HCT116 (cell line): ENCODE results near the gene TAS2R46. TPM values are rescaled to one million over a fixed set of nuclear protein-coding genes. Genes with fewer than 3 reads are reported as not detected.

Experiments used
- ATAC-seq: fragments of 200-7000 bp; cut with Tn5 transposase; 2 replicates; pipeline ENCODE4 v1.9.1; 2020; ENCODE audit warnings: mild to moderate bottlenecking, moderate library complexity
- BruUV-seq: library from RNA; stranded (reverse); fragments of 400-500 nt; replicated peaks from 2 replicates; lab custom pipeline; 2021; lab: Mats Ljungman, UMichigan
- CTCF ChIA-PET: fragments of 300-600 bp; sonication (Branson Sonifier 250); formaldehyde crosslinking; loops from one replicate; lab custom pipeline; 2021; ENCODE audit warnings: antibody characterized with exemption; lab: Charles Lee
- POLR2A ChIA-PET: fragments of 300-600, 350-600 bp; sonication (Branson Sonifier 250); formaldehyde crosslinking; loops from one replicate; lab custom pipeline; 2021; ENCODE audit warnings: antibody characterized with exemption; lab: Charles Lee
- RAD21 ChIA-PET, 2 experiments: fragments of 300-600 bp; sonication (Branson Sonifier 250); formaldehyde crosslinking; loops; one replicate each; lab custom pipeline; 2023; ENCODE audit warnings: low total read pairs in 2 of 2; ENCODE audit not compliant: uncharacterized antibody in 2 of 2, unreplicated experiment in 2 of 2, low non-redundant PET in 1 of 2; lab: Charles Lee
- DNase-seq: peaks from one replicate; pipeline ENCODE4 v3.0.0-alpha.2; 2010; ENCODE audit warnings: low read depth, low spot score
- H2AFZ ChIP-seq: fragments of 200-600 bp; shearing (Covaris generic), sonication (generic); 2 replicates; pipeline ENCODE4 v1.6.1; 2017; ENCODE audit warnings: low read depth, mixed run types, mixed read lengths, antibody characterized with exemption, low read length; ENCODE audit not compliant: poor library complexity, severe bottlenecking
- H3K27ac ChIP-seq: 2 replicates; pipeline ENCODE4 v1.5.1; 2012; ENCODE audit warnings: low read depth, low read length
- H3K27me3 ChIP-seq: fragments of 200-600 bp; sonication (generic); 2 replicates; pipeline ENCODE4 v1.6.1; 2016; ENCODE audit warnings: mixed run types, low read length, mixed read lengths; ENCODE audit not compliant: insufficient read depth
- H3K36me3 ChIP-seq, 2 experiments: fragments of 200-500 bp in 1 of 2; fragments of 200-600 bp in 1 of 2; sonication (Bioruptor generic) in 1 of 2; sonication (generic) in 1 of 2; 2 replicates each; pipeline versions ENCODE4 v1.5.1 to v1.6.1; 2014 to 2016; ENCODE audit warnings: low read length in 2 of 2, inconsistent platforms in 1 of 2, mixed read lengths in 1 of 2, mixed run types in 1 of 2; ENCODE audit not compliant: insufficient read depth in 2 of 2, control insufficient read depth in 1 of 2
- H3K4me1 ChIP-seq, 2 experiments: fragments of 200-600 bp in 1 of 2; sonication (generic) in 1 of 2; 2 replicates each; pipeline versions ENCODE4 v1.5.1 to v1.6.1; 2012 to 2017; ENCODE audit warnings: low read length in 2 of 2, inconsistent platforms in 1 of 2, mild to moderate bottlenecking in 1 of 2, mixed read lengths in 1 of 2, mixed run types in 1 of 2, moderate library complexity in 1 of 2; ENCODE audit not compliant: insufficient read depth in 2 of 2, control insufficient read depth in 1 of 2
- H3K4me2 ChIP-seq: fragments of 200-600 bp; sonication (generic); 2 replicates; pipeline ENCODE4 v1.6.1; 2017; ENCODE audit warnings: mixed run types, low read length, mixed read lengths
- H3K4me3 ChIP-seq, 2 experiments: fragments of 200-600 bp in 1 of 2; sonication (generic) in 1 of 2; replicated peaks in 1 of 2; 2 replicates each; pipeline ENCODE4 v1.5.1; 2011 to 2016; ENCODE audit warnings: low read length in 2 of 2, control low read depth in 1 of 2, low read depth in 1 of 2, mild to moderate bottlenecking in 1 of 2, mixed read lengths in 1 of 2, mixed run types in 1 of 2
- H3K79me2 ChIP-seq: fragments of 200-600 bp; sonication (generic); 2 replicates; pipeline ENCODE4 v1.6.1; 2017; ENCODE audit warnings: mild to moderate bottlenecking, mixed run types, low read length, moderate library complexity, mixed read lengths; ENCODE audit not compliant: insufficient read depth
- H3K9ac ChIP-seq: fragments of 200-600 bp; sonication (generic); 2 replicates; pipeline ENCODE4 v1.6.1; 2016; ENCODE audit warnings: low read length, mixed read lengths
- H3K9me2 ChIP-seq: fragments of 200-600 bp; sonication (generic), shearing (Covaris generic); 2 replicates; pipeline ENCODE4 v1.6.1; 2017; ENCODE audit warnings: mixed run types, mild to moderate bottlenecking, moderate library complexity; ENCODE audit not compliant: insufficient read depth
- H3K9me3 ChIP-seq, 2 experiments: fragments of 200-500 bp in 1 of 2; fragments of 200-600 bp in 1 of 2; sonication (Bioruptor generic) in 1 of 2; sonication (generic) in 1 of 2; 2 replicates each; pipeline ENCODE4 v1.6.1; 2014 to 2017; ENCODE audit warnings: low read length in 2 of 2, mixed read lengths in 2 of 2, inconsistent platforms in 1 of 2, low read depth in 1 of 2, mild to moderate bottlenecking in 1 of 2, mixed run types in 1 of 2, moderate library complexity in 1 of 2; ENCODE audit not compliant: control insufficient read depth in 1 of 2, insufficient read depth in 1 of 2
- H4K20me1 ChIP-seq: fragments of 200-600 bp; sonication (generic), shearing (Covaris generic); 2 replicates; pipeline ENCODE4 v1.6.1; 2017; ENCODE audit warnings: mixed run types, mild to moderate bottlenecking, moderate library complexity; ENCODE audit not compliant: insufficient read depth
- CEBPB ChIP-seq: IDR thresholded peaks from 2 replicates; pipeline ENCODE4 v1.6.1; 2012; ENCODE audit warnings: low read depth
- ELF1 ChIP-seq: IDR thresholded peaks from 2 replicates; pipeline ENCODE4 v1.6.1; 2012; ENCODE audit warnings: low read depth, borderline replicate concordance
- EZH2phosphoT487 ChIP-seq: fragments of 200-600 bp; IDR thresholded peaks from 2 replicates; pipeline ENCODE4 v1.6.1; 2018; ENCODE audit warnings: antibody characterized with exemption, borderline replicate concordance
- FOSL1 ChIP-seq: IDR thresholded peaks from 2 replicates; pipeline ENCODE4 v1.6.1; 2012; ENCODE audit warnings: low read depth
- JUND ChIP-seq: IDR thresholded peaks from 2 replicates; pipeline ENCODE4 v1.6.1; 2012
- POLR2A ChIP-seq: IDR thresholded peaks from 2 replicates; pipeline ENCODE4 v1.7.0; 2011; ENCODE audit warnings: borderline replicate concordance; ENCODE audit not compliant: insufficient read depth, insufficient read length; ENCODE audit errors: extremely low read depth
- POLR2AphosphoS5 ChIP-seq: IDR thresholded peaks from 2 replicates; pipeline ENCODE4 v1.6.1; 2011; ENCODE audit warnings: mild to moderate bottlenecking, low read depth, low read length, moderate library complexity
- RAD21 ChIP-seq: IDR thresholded peaks from 2 replicates; pipeline ENCODE4 v1.6.1; 2012; ENCODE audit warnings: low read depth, mild to moderate bottlenecking
- SIN3A ChIP-seq: IDR thresholded peaks from 2 replicates; pipeline ENCODE4 v1.6.1; 2012; ENCODE audit warnings: low read depth
- SRF ChIP-seq: IDR thresholded peaks from 2 replicates; pipeline ENCODE4 v1.6.1; 2012; ENCODE audit warnings: low read depth
- TCF7L2 ChIP-seq: IDR thresholded peaks from 2 replicates; pipeline ENCODE4 v1.7.0; 2011; ENCODE audit warnings: borderline replicate concordance, inconsistent platforms; ENCODE audit not compliant: insufficient read depth, insufficient read length; ENCODE audit errors: extremely low read depth
- YY1 ChIP-seq: IDR thresholded peaks from 2 replicates; pipeline ENCODE4 v1.6.1; 2011; ENCODE audit warnings: low read length, low read depth, moderate library complexity, mild to moderate bottlenecking; ENCODE audit not compliant: insufficient replicate concordance; ENCODE audit errors: extremely low read depth
- ZNF274 ChIP-seq: fragments of 200-500 bp; sonication (Bioruptor generic); IDR thresholded peaks from 2 replicates; pipeline ENCODE4 v1.6.1; 2014; ENCODE audit warnings: mild to moderate bottlenecking, low read depth, low read length, inconsistent platforms
- intact Hi-C: fragments of 100-400 bp; cut with micrococcal nuclease; formaldehyde crosslinking; loops from 2 replicates; pipeline ENCODE4 v1.10.0; 2022
- total RNA-seq: library from RNA; stranded (reverse); gene quantifications from one replicate; pipeline ENCODE4 v1.2.1, GENCODE V29; 2021; ENCODE audit not compliant: unreplicated experiment
- TF ChIP-seq, protein P1 (sequence below): IDR thresholded peaks from 2 replicates; pipeline ENCODE4 v1.6.1; 2012
- TF ChIP-seq, protein P2 (sequence below), 3 experiments: fragments of 200-600 bp in 1 of 3; sonication (generic) in 1 of 3; IDR thresholded peaks in 2 of 3; conservative IDR thresholded peaks in 1 of 3; 2 replicates each; pipeline ENCODE4 v1.5.1; 2012 to 2017; ENCODE audit warnings: low read depth in 2 of 3, low read length in 2 of 3, antibody characterized with exemption in 1 of 3, borderline replicate concordance in 1 of 3, control low read depth in 1 of 3, mild to moderate bottlenecking in 1 of 3, mixed read lengths in 1 of 3, mixed run types in 1 of 3, moderate library complexity in 1 of 3; ENCODE audit not compliant: insufficient read depth in 1 of 3
- TF ChIP-seq, protein P3 (sequence below): IDR thresholded peaks from 2 replicates; pipeline ENCODE4 v1.6.1; 2012
- TF ChIP-seq, protein P4 (sequence below): IDR thresholded peaks from 2 replicates; pipeline ENCODE4 v1.6.1; 2012; ENCODE audit warnings: low read depth

TAS2R46 gene
- total RNA-seq, 1 experiment from 2014 or later = 0.42 TPM

DNA sequence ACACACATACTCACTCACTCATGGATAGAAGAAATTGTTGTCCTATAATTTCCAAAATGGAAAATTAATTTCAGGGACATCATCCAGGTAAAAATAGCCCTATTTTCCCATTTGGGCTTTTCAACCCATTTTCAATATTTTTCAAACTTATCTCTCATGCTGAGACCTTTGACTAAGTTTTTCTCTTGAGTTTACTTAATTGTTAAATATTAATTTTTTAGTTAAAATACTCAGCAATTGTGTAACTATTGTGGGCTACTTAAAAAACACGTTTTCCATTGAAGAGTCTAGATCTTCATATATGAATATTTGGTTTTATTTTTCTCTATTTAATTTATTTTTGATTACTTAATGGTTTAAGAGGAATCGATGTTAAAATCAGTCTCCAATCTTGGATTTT is 44.2 kb upstream of the TAS2R46 start:
- H3K4me2 ChIP-seq = no peak overlapping the region
- no peak for DNase-seq
- H3K27ac ChIP-seq = no peak overlapping the region
- RAD21 ChIA-PET = no interaction called here
- no peak overlapping the region for H3K4me3 ChIP-seq
- BruUV-seq = no TSS peak
- H3K36me3 ChIP-seq = no peaks in the 10 kb centered on the region; a peak in 1 of 4 replicates
- no peaks in the 10 kb centered on the region for H4K20me1 ChIP-seq
- H3K27me3 ChIP-seq = no peaks in the 10 kb centered on the region
- H2AFZ ChIP-seq = no peak overlapping the region
- CTCF ChIA-PET = no interaction called here
- H3K79me2 ChIP-seq = peaks cover 75% of the 10 kb centered on the region
- H3K9me3 ChIP-seq = no peaks in the 10 kb centered on the region
- ATAC-seq = no peak
- TF ChIP-seq, protein P1, sequence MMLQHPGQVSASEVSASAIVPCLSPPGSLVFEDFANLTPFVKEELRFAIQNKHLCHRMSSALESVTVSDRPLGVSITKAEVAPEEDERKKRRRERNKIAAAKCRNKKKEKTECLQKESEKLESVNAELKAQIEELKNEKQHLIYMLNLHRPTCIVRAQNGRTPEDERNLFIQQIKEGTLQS = no peak
- TF ChIP-seq, protein P2, sequence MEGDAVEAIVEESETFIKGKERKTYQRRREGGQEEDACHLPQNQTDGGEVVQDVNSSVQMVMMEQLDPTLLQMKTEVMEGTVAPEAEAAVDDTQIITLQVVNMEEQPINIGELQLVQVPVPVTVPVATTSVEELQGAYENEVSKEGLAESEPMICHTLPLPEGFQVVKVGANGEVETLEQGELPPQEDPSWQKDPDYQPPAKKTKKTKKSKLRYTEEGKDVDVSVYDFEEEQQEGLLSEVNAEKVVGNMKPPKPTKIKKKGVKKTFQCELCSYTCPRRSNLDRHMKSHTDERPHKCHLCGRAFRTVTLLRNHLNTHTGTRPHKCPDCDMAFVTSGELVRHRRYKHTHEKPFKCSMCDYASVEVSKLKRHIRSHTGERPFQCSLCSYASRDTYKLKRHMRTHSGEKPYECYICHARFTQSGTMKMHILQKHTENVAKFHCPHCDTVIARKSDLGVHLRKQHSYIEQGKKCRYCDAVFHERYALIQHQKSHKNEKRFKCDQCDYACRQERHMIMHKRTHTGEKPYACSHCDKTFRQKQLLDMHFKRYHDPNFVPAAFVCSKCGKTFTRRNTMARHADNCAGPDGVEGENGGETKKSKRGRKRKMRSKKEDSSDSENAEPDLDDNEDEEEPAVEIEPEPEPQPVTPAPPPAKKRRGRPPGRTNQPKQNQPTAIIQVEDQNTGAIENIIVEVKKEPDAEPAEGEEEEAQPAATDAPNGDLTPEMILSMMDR (IDR thresholded peaks at IDR 0.05 in 2 of 3, conservative IDR thresholded peaks at IDR 0.05 in 1 of 3; ENCODE audit: borderline replicate concordance in 1 of 3, insufficient read depth in 1 of 3, low read depth in 2 of 3, low read length in 2 of 3) = no peak
- TF ChIP-seq SIN3A = no peak
- no peak for TF ChIP-seq ELF1
- no peak for TF ChIP-seq SRF
- no peak for TF ChIP-seq JUND
- TF ChIP-seq RAD21 = no peak
- no peak for TF ChIP-seq ZNF274
- TF ChIP-seq EZH2phosphoT487 = no peak
- no peak for TF ChIP-seq YY1
- TF ChIP-seq TCF7L2 = no peak
- no peak for TF ChIP-seq FOSL1
- TF ChIP-seq CEBPB = no peak
- TF ChIP-seq, protein P3, sequence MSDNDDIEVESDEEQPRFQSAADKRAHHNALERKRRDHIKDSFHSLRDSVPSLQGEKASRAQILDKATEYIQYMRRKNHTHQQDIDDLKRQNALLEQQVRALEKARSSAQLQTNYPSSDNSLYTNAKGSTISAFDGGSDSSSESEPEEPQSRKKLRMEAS = no peak
- TF ChIP-seq, protein P4, sequence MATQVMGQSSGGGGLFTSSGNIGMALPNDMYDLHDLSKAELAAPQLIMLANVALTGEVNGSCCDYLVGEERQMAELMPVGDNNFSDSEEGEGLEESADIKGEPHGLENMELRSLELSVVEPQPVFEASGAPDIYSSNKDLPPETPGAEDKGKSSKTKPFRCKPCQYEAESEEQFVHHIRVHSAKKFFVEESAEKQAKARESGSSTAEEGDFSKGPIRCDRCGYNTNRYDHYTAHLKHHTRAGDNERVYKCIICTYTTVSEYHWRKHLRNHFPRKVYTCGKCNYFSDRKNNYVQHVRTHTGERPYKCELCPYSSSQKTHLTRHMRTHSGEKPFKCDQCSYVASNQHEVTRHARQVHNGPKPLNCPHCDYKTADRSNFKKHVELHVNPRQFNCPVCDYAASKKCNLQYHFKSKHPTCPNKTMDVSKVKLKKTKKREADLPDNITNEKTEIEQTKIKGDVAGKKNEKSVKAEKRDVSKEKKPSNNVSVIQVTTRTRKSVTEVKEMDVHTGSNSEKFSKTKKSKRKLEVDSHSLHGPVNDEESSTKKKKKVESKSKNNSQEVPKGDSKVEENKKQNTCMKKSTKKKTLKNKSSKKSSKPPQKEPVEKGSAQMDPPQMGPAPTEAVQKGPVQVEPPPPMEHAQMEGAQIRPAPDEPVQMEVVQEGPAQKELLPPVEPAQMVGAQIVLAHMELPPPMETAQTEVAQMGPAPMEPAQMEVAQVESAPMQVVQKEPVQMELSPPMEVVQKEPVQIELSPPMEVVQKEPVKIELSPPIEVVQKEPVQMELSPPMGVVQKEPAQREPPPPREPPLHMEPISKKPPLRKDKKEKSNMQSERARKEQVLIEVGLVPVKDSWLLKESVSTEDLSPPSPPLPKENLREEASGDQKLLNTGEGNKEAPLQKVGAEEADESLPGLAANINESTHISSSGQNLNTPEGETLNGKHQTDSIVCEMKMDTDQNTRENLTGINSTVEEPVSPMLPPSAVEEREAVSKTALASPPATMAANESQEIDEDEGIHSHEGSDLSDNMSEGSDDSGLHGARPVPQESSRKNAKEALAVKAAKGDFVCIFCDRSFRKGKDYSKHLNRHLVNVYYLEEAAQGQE = no peak
- no peak for TF ChIP-seq POLR2A
- no peak for TF ChIP-seq POLR2AphosphoS5
- TF ChIP-seq, all 23 proteins: peak for 0
- POLR2A ChIA-PET = no interaction called here
- intact Hi-C loops = no loop called here
- H3K9me2 ChIP-seq = no peaks in the 10 kb centered on the region
- no peak overlapping the region for H3K9ac ChIP-seq
- no peaks in the 10 kb centered on the region for H3K4me1 ChIP-seq
